MM.1S (cell line): ENCODE results near the gene VSIG10L.

Source experiments
- DNase-seq: peaks from one replicate; pipeline ENCODE4 v3.0.0-alpha.2; 2015
- H2AFZ ChIP-seq: fragments of 300-600 bp; sonication (generic); 2 replicates; pipeline ENCODE4 v1.6.0; 2016; ENCODE audit warnings: antibody characterized with exemption, low read length
- H3F3A ChIP-seq: fragments of 300-600 bp; sonication (generic); 2 replicates; pipeline ENCODE4 v1.6.1; 2016; ENCODE audit warnings: mild to moderate bottlenecking, antibody characterized with exemption, low read length, moderate library complexity, mixed read lengths; ENCODE audit not compliant: insufficient read depth
- H3K27ac ChIP-seq: fragments of 300-600 bp; sonication (generic); 2 replicates; pipeline ENCODE4 v1.5.1; 2016; ENCODE audit warnings: mild to moderate bottlenecking, low read length
- H3K27me3 ChIP-seq: fragments of 300-600 bp; sonication (generic); replicated peaks from 2 replicates; pipeline ENCODE4 v1.6.0; 2016; ENCODE audit warnings: low read length; ENCODE audit not compliant: insufficient read depth
- H3K36me3 ChIP-seq: fragments of 300-600 bp; sonication (generic); replicated peaks from 2 replicates; pipeline ENCODE4 v1.6.1; 2016; ENCODE audit warnings: mild to moderate bottlenecking, low read length, mixed read lengths; ENCODE audit not compliant: insufficient read depth
- H3K4me1 ChIP-seq: fragments of 300-600 bp; sonication (generic); 2 replicates; pipeline ENCODE4 v1.6.1; 2016; ENCODE audit warnings: low read length, mixed read lengths
- H3K4me2 ChIP-seq: fragments of 300-600 bp; sonication (generic); 2 replicates; pipeline ENCODE4 v1.6.0; 2016; ENCODE audit warnings: low read depth, low read length
- H3K4me3 ChIP-seq: fragments of 300-600 bp; sonication (generic); 2 replicates; pipeline ENCODE4 v1.5.1; 2016; ENCODE audit warnings: low read length, mixed read lengths
- H3K79me2 ChIP-seq: fragments of 300-600 bp; sonication (generic); 2 replicates; pipeline ENCODE4 v1.6.1; 2016; ENCODE audit warnings: mixed run types, low read length, mixed read lengths
- H3K9ac ChIP-seq: fragments of 300-600 bp; sonication (generic); 2 replicates; pipeline ENCODE4 v1.6.1; 2016; ENCODE audit warnings: low read length, mixed read lengths
- H3K9me2 ChIP-seq: fragments of 300-600 bp; sonication (generic); replicated peaks from 2 replicates; pipeline ENCODE4 v1.6.1; 2016; ENCODE audit warnings: mild to moderate bottlenecking, low read length, mixed read lengths; ENCODE audit not compliant: insufficient read depth
- H3K9me3 ChIP-seq: fragments of 300-600 bp; sonication (generic); replicated peaks from 2 replicates; pipeline ENCODE4 v1.6.1; 2016; ENCODE audit warnings: mild to moderate bottlenecking, low read length, mixed read lengths; ENCODE audit not compliant: insufficient read depth
- H4K20me1 ChIP-seq: fragments of 300-600 bp; sonication (generic); 2 replicates; pipeline ENCODE4 v1.6.1; 2016; ENCODE audit warnings: mild to moderate bottlenecking, low read length, moderate library complexity, mixed read lengths; ENCODE audit not compliant: insufficient read depth
- CTCF ChIP-seq: fragments of 300-600 bp; sonication (generic); IDR thresholded peaks from 2 replicates; pipeline ENCODE4 v1.5.1; 2016; ENCODE audit warnings: antibody characterized with exemption, low read length, mixed read lengths
- EZH2 ChIP-seq: fragments of 300-600 bp; sonication (generic); optimal IDR thresholded peaks from 2 replicates; pipeline ENCODE3; 2017; ENCODE audit warnings: low read depth, mild to moderate bottlenecking, antibody characterized with exemption, low read length, mixed read lengths
- EZH2phosphoT487 ChIP-seq: fragments of 300-600 bp; sonication (generic); IDR thresholded peaks from 2 replicates; pipeline ENCODE4 v1.6.1; 2018; ENCODE audit warnings: antibody characterized with exemption, low read length

Gene VSIG10L

GRCh38 chr19:51372649-51373504, 30.9 kb upstream of the VSIG10L start, which contains the start of gene NKG7:
TSS of gene NKG7 (minus strand) at chr19:51372654. CDS start at chr19:51372535, 119 bp downstream.
- H3K9ac ChIP-seq, result no peak within 1 kb of the TSS
- H3K4me2 ChIP-seq, result no peak within 1 kb of the TSS
- no peak within 1 kb of the TSS for H2AFZ ChIP-seq

GRCh38 chr19:51372021-51372648, 30.2 kb upstream of the VSIG10L start:
- Histone ChIP-seq H3K4me3 (no peak overlapping the region), H3K36me3 (no peaks in the 10 kb centered on the region), H3K9me2 (no peaks in the 10 kb centered on the region), H3K4me1 (no peaks in the 10 kb centered on the region), H3K79me2 (no peaks in the 10 kb centered on the region), H3K9ac (no peak overlapping the region), H2AFZ (no peak overlapping the region), H3F3A (no peaks in the 10 kb centered on the region), H3K27me3 (no peaks in the 10 kb centered on the region), H3K27ac (no peak overlapping the region), H3K9me3 (no peaks in the 10 kb centered on the region), H3K4me2 (no peak overlapping the region), H4K20me1 (no peaks in the 10 kb centered on the region)
- DNase-seq, result no peak
- TF ChIP-seq EZH2 (no peak), EZH2phosphoT487 (no peak), CTCF (no peak)

More at GRCh38 chr19:51372649-51373504, 30.9 kb upstream of the VSIG10L start, which contains the start of gene NKG7:
- no peak within 1 kb of the TSS for H3K27ac ChIP-seq
- H3K36me3 ChIP-seq, result no peaks in the 10 kb centered on the region
- H3K9me3 ChIP-seq, result no peaks in the 10 kb centered on the region
- TF ChIP-seq EZH2 (no peak), CTCF (no peak), EZH2phosphoT487 (no peak)
- H3K79me2 ChIP-seq, result no peaks in the 10 kb centered on the region
- H3K9me2 ChIP-seq, result no peaks in the 10 kb centered on the region
- DNase-seq, result no peak
- no peaks in the 10 kb centered on the region for H4K20me1 ChIP-seq
- H3F3A ChIP-seq, result no peaks in the 10 kb centered on the region
- no peaks in the 10 kb centered on the region for H3K4me1 ChIP-seq
- H3K27me3 ChIP-seq, result no peaks in the 10 kb centered on the region
- H3K4me3 ChIP-seq, result no peak within 1 kb of the TSS

GRCh38 chr19:51371186-51371690, 29.3 kb upstream of the VSIG10L start:
- no peak for DNase-seq
- Histone ChIP-seq H3K9me2 (no peaks in the 10 kb centered on the region), H3K36me3 (no peaks in the 10 kb centered on the region), H3K27me3 (no peaks in the 10 kb centered on the region), H3K9ac (no peak overlapping the region), H3K79me2 (no peaks in the 10 kb centered on the region), H3K9me3 (no peaks in the 10 kb centered on the region), H3F3A (no peaks in the 10 kb centered on the region), H4K20me1 (no peaks in the 10 kb centered on the region), H3K4me2 (no peak overlapping the region), H3K4me1 (no peaks in the 10 kb centered on the region), H2AFZ (no peak overlapping the region), H3K4me3 (no peak overlapping the region), H3K27ac (no peak overlapping the region)
- TF ChIP-seq CTCF (no peak), EZH2phosphoT487 (no peak), EZH2 (no peak)
